OCI-LY7 (cell line): ENCODE measurements around the gene HTR2A.

Experiments
- EZH2phosphoT487 ChIP-seq: fragments of 200-600 bp; sonication (generic); IDR thresholded peaks from 2 replicates; pipeline ENCODE4 v1.6.1; 2018; ENCODE audit warnings: low read depth, borderline replicate concordance, mild to moderate bottlenecking, mixed run types, antibody characterized with exemption, low read length, moderate library complexity, mixed read lengths
- TF ChIP-seq, protein P1 (sequence below): fragments of 200-600 bp; sonication (generic); conservative IDR thresholded peaks from 2 replicates; pipeline ENCODE4 v1.5.1; 2014; ENCODE audit warnings: mild to moderate bottlenecking, antibody characterized with exemption, low read length, moderate library complexity, mixed read lengths

DNA sequence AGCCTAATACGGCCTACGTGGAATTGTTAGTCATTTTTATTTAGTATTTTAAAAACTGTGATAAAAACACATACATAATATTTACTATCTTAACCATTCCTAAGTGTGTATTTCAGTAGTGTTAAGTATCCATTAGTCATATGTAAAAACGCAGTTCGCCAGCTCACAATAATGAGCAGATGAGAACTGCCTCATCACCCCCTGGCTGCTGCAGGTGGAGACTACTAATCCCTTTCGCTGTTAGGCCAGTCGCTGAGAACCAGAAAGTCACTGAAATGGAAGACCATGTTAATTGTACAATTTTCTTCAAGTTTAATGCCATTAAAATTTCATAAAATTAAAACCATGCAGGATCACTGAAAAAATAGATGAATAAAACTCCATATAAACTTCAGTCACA lies 101.5 kb downstream of the HTR2A start:
- TF ChIP-seq, protein P1, sequence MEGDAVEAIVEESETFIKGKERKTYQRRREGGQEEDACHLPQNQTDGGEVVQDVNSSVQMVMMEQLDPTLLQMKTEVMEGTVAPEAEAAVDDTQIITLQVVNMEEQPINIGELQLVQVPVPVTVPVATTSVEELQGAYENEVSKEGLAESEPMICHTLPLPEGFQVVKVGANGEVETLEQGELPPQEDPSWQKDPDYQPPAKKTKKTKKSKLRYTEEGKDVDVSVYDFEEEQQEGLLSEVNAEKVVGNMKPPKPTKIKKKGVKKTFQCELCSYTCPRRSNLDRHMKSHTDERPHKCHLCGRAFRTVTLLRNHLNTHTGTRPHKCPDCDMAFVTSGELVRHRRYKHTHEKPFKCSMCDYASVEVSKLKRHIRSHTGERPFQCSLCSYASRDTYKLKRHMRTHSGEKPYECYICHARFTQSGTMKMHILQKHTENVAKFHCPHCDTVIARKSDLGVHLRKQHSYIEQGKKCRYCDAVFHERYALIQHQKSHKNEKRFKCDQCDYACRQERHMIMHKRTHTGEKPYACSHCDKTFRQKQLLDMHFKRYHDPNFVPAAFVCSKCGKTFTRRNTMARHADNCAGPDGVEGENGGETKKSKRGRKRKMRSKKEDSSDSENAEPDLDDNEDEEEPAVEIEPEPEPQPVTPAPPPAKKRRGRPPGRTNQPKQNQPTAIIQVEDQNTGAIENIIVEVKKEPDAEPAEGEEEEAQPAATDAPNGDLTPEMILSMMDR = no peak
- no peak for TF ChIP-seq EZH2phosphoT487
